ENCODE results near the gene TRAPPC3. TPM values are rescaled to one million over a fixed set of nuclear protein-coding genes. Genes with fewer than 3 reads are reported as not detected.

Gene TRAPPC3
- total RNA-seq, 1 donor from 2014 or later, result 30.3 TPM

DNA sequence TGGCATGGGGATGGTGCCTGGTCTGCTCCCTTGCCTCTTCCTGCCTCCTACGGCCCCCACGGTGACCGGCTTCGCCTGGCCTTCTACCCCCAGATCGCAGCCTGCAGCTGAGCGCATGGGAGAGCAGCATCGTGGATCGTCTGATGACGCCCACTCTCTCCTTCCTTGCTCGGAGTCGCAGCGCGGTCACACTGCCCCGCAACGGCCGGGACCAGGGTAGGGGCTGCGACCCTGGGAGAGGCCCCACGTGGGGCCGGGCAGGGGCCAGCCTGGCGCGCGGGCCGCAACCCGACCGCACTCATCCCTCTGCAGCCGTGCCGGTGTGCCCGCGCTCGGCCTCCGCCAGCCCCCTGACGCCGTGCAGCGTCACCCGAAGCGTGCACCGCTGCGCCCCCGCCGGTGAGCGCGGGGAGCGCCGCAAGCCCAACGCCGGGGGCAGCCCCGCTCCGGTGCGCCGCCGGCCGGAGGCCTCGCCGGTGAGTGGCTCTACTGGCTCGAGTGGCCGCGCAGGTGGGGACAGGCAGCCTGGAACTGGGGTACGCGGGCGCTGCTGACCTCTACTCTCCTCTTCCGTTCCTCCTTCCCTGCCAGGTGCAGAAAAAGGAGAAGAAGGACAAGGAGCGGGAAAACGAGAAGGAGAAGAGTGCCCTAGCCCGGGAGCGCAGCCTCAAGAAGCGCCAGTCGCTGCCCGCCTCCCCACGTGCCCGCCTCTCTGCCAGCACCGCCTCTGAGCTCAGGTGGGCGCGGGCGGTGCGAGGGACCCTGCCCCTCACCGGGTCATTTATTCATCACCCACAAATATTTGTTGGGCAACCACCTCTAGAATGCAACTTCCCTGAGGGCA is 27.0 kb upstream of the TRAPPC3 start:
- Histone ChIP-seq H3K27ac (ENCODE audit: low read depth, low read length) (peak overlapping the region; percentile 97), H3K36me3 (ENCODE audit: control insufficient read depth in 3 of 3, insufficient read depth in 3 of 3, low read length in 3 of 3) (peaks cover 67 to 82% (median 76%) of the 10 kb centered on the region in 3 donors), H3K4me3 (ENCODE audit: low read length in 3 of 3) (peak overlapping the region; percentile 53 to 71 (median 59)), H3K27me3 (ENCODE audit: control insufficient read depth in 3 of 3, insufficient read depth in 3 of 3, low read length in 3 of 3) (no peaks in the 10 kb centered on the region), H3K9me3 (ENCODE audit: control insufficient read depth in 3 of 3, low read length in 3 of 3) (no peaks in the 10 kb centered on the region), H3K4me1 (ENCODE audit: control insufficient read depth in 3 of 3, insufficient read depth in 3 of 3, low read length in 3 of 3) (peaks cover 48 to 57% (median 57%) of the 10 kb centered on the region in 3 donors), H3K9ac (ENCODE audit: low read depth in 1 of 3, low read length in 3 of 3) (peak overlapping the region; percentile 87 to 96 (median 94))

- Histone ChIP-seq H3K9ac (ENCODE audit: low read depth in 1 of 3, low read length in 3 of 3) (peak overlapping the region; percentile 87 to 96 (median 94)), H3K9me3 (ENCODE audit: control insufficient read depth in 3 of 3, low read length in 3 of 3) (no peaks in the 10 kb centered on the region), H3K36me3 (ENCODE audit: control insufficient read depth in 3 of 3, insufficient read depth in 3 of 3, low read length in 3 of 3) (peaks cover 63 to 78% (median 71%) of the 10 kb centered on the region in 3 donors), H3K27me3 (ENCODE audit: control insufficient read depth in 3 of 3, insufficient read depth in 3 of 3, low read length in 3 of 3) (no peaks in the 10 kb centered on the region), H3K4me3 (ENCODE audit: low read length in 3 of 3) (peak overlapping the region; percentile 59 to 71 (median 63)), H3K4me1 (ENCODE audit: control insufficient read depth in 3 of 3, insufficient read depth in 3 of 3, low read length in 3 of 3) (peaks cover 56 to 66% (median 66%) of the 10 kb centered on the region in 3 donors), H3K27ac (ENCODE audit: low read depth, low read length) (peak overlapping the region; percentile 97)
These were observed 26.1 kb upstream of the TRAPPC3 start for GRCh38 chr1:36175137-36176095.

- peak overlapping the region; percentile 48 to 71 (median 63) for H3K4me3 ChIP-seq (ENCODE audit: low read length in 3 of 3)
- H3K36me3 ChIP-seq (ENCODE audit: control insufficient read depth in 3 of 3, insufficient read depth in 3 of 3, low read length in 3 of 3), result peaks cover 56 to 71% (median 64%) of the 10 kb centered on the region in 3 donors
- peaks cover 64 to 73% (median 73%) of the 10 kb centered on the region in 3 donors for H3K4me1 ChIP-seq (ENCODE audit: control insufficient read depth in 3 of 3, insufficient read depth in 3 of 3, low read length in 3 of 3)
- H3K27me3 ChIP-seq (ENCODE audit: control insufficient read depth in 3 of 3, insufficient read depth in 3 of 3, low read length in 3 of 3), result no peaks in the 10 kb centered on the region
- H3K9ac ChIP-seq (ENCODE audit: low read depth in 1 of 3, low read length in 3 of 3), result peak overlapping the region; percentile 69 to 96 (median 94)
- H3K27ac ChIP-seq (ENCODE audit: low read depth, low read length), result peak overlapping the region; percentile 97
- H3K9me3 ChIP-seq (ENCODE audit: control insufficient read depth in 3 of 3, low read length in 3 of 3), result no peaks in the 10 kb centered on the region
These were observed 25.4 kb upstream of the TRAPPC3 start for GRCh38 chr1:36174713-36175112.

DNA sequence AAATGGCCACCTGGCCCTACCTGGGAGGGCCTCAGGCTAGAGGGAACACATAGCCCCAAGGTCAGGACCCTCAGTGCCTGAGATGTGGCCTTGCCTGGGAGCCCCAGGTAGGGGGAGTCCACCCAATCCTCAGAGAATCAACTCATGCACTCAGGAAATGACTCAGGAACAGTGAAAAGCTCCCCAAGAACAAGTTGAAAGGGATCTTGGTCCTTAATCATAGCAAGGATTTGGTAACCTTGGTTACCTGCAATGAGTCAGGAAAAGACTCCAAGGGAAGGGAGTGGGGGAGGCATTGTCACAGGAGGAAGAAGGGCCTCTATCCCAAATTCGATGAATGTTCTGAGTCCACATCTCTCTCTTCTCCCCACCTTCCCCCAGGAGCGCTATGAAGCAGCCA is 23.7 kb upstream of the TRAPPC3 start:
- Histone ChIP-seq H3K4me1 (ENCODE audit: control insufficient read depth in 3 of 3, insufficient read depth in 3 of 3, low read length in 3 of 3) (peaks cover 75 to 87% (median 83%) of the 10 kb centered on the region in 3 donors), H3K27ac (ENCODE audit: low read depth, low read length) (peak overlapping the region; percentile 97), H3K9ac (ENCODE audit: low read depth in 1 of 3, low read length in 3 of 3) (peak overlapping the region in 2 of 3 donors; percentile 44 to 58), H3K36me3 (ENCODE audit: control insufficient read depth in 3 of 3, insufficient read depth in 3 of 3, low read length in 3 of 3) (peaks cover 43 to 57% (median 52%) of the 10 kb centered on the region in 3 donors), H3K27me3 (ENCODE audit: control insufficient read depth in 3 of 3, insufficient read depth in 3 of 3, low read length in 3 of 3) (no peaks in the 10 kb centered on the region), H3K9me3 (ENCODE audit: control insufficient read depth in 3 of 3, low read length in 3 of 3) (no peaks in the 10 kb centered on the region), H3K4me3 (ENCODE audit: low read length in 3 of 3) (no peak overlapping the region)

GRCh38 chr1:36172017-36172747 is 22.9 kb upstream of the TRAPPC3 start:
- peaks cover 80 to 89% (median 88%) of the 10 kb centered on the region in 3 donors for H3K4me1 ChIP-seq (ENCODE audit: control insufficient read depth in 3 of 3, insufficient read depth in 3 of 3, low read length in 3 of 3)
- peak overlapping the region; percentile 97 for H3K27ac ChIP-seq (ENCODE audit: low read depth, low read length)
- H3K4me3 ChIP-seq (ENCODE audit: low read length in 3 of 3), result no peak overlapping the region

DNA sequence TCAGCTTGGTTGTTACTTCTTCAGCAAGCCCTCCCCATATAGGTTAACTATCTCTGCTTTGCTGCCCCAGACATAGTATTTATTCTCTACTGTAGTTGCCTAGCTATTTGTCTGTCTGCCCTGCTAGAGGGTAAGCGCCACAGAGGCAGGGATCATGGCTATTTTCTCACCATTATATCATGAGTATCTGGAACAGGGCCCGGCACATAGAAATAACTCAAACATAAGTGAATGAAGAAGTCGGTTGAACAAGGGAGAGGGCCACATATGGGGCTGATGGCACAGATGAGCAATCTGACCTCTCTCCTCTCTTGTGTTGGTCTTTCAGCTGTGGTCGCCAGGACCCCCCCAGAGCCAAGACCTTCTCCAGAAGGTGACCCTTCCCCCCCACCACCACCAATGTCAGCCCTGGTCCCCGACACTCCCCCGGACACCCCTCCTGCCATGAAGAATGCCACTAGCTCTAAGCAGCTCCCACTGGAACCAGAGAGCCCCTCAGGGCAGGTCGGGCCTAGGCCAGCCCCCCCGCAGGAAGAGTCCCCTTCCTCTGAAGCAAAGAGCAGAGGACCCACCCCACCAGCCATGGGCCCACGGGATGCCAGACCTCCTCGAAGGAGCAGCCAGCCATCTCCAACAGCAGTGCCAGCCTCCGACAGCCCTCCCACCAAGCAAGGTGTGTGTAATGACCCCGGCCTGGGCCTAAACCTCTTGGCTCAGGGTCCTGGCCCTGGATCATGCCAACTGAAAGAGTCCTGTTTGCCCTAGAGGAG is 21.5 kb upstream of the TRAPPC3 start:
- Histone ChIP-seq H3K9me3 (ENCODE audit: control insufficient read depth in 3 of 3, low read length in 3 of 3) (no peaks in the 10 kb centered on the region), H3K27me3 (ENCODE audit: control insufficient read depth in 3 of 3, insufficient read depth in 3 of 3, low read length in 3 of 3) (no peaks in the 10 kb centered on the region), H3K4me3 (ENCODE audit: low read length in 3 of 3) (peak overlapping the region in 2 of 3 donors; percentile 27 to 42), H3K9ac (ENCODE audit: low read depth in 1 of 3, low read length in 3 of 3) (peak overlapping the region; percentile 55 to 78 (median 77)), H3K27ac (ENCODE audit: low read depth, low read length) (peak overlapping the region; percentile 86), H3K36me3 (ENCODE audit: control insufficient read depth in 3 of 3, insufficient read depth in 3 of 3, low read length in 3 of 3) (peaks cover 34 to 46% (median 40%) of the 10 kb centered on the region in 3 donors), H3K4me1 (ENCODE audit: control insufficient read depth in 3 of 3, insufficient read depth in 3 of 3, low read length in 3 of 3) (peaks cover 80 to 88% (median 87%) of the 10 kb centered on the region in 3 donors)

More at GRCh38 chr1:36172017-36172747, 22.9 kb upstream of the TRAPPC3 start:
- Histone ChIP-seq H3K9ac (ENCODE audit: low read depth in 1 of 3, low read length in 3 of 3) (peak overlapping the region in 2 of 3 donors; percentile 44 to 58), H3K36me3 (ENCODE audit: control insufficient read depth in 3 of 3, insufficient read depth in 3 of 3, low read length in 3 of 3) (peaks cover 40 to 56% (median 45%) of the 10 kb centered on the region in 3 donors), H3K9me3 (ENCODE audit: control insufficient read depth in 3 of 3, low read length in 3 of 3) (no peaks in the 10 kb centered on the region), H3K27me3 (ENCODE audit: control insufficient read depth in 3 of 3, insufficient read depth in 3 of 3, low read length in 3 of 3) (no peaks in the 10 kb centered on the region)

- peak overlapping the region; percentile 73 for H3K27ac ChIP-seq (ENCODE audit: low read depth, low read length)
These were observed 19.2 kb upstream of the TRAPPC3 start for GRCh38 chr1:36168514-36168913.

DNA sequence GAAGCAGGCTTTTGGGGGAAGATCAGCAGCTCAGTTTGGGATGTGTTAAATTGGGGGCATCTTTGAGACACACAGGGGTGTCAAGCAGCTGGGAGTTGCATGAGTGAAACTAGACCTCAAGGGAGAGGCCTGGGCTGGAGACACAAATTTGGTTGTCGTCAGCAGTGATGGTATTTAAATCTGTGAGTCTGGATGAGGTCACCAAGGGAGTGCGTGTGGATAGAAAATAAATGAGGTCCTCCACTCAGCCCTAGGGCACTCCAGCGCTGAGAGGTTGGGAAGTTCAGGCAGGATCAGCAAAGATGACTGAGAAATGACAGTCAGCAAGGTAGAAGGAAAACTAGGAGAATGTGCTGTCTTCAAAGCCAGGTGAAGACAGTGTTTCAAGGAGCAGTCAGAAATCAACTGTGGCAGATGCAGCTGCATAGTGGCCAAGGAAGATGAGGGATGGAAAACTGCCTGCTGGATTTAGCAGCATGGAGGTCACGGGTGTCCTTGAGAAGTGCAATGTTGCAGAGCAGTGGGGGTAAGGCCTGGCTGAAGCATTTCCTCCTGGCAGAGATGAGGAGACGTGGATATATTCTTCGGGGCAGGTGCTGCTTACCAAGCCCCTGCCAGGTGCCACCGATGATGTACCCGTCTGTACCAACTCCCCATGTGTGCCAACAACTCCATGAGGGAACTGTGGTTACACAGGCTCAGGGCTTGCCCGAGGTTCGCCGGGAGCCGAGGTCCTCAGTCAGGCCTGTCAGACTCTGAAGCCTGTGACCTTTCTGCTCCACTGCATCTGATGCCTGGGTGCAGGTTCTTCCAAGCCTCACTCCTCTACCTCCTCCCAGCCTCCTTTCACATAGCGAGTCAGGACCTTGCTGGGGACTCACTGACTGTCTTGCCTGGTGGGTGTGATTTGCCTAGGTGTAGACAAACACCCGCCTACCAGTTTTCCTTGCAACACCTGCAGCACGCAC is 17.9 kb upstream of the TRAPPC3 start:
- Histone ChIP-seq H3K9me3 (ENCODE audit: control insufficient read depth in 3 of 3, low read length in 3 of 3) (no peaks in the 10 kb centered on the region), H3K9ac (ENCODE audit: low read depth in 1 of 3, low read length in 3 of 3) (peak overlapping the region; percentile 34 to 60 (median 54)), H3K27ac (ENCODE audit: low read depth, low read length) (peak overlapping the region; percentile 73), H3K36me3 (ENCODE audit: control insufficient read depth in 3 of 3, insufficient read depth in 3 of 3, low read length in 3 of 3) (peaks cover 9 to 14% (median 9%) of the 10 kb centered on the region in 3 donors), H3K4me1 (ENCODE audit: control insufficient read depth in 3 of 3, insufficient read depth in 3 of 3, low read length in 3 of 3) (peaks cover 62 to 71% (median 66%) of the 10 kb centered on the region in 3 donors), H3K4me3 (ENCODE audit: low read length in 3 of 3) (peak overlapping the region in 2 of 3 donors; percentile 17 to 30), H3K27me3 (ENCODE audit: control insufficient read depth in 3 of 3, insufficient read depth in 3 of 3, low read length in 3 of 3) (no peaks in the 10 kb centered on the region)

More at GRCh38 chr1:36168514-36168913, 19.2 kb upstream of the TRAPPC3 start:
- H3K9me3 ChIP-seq (ENCODE audit: control insufficient read depth in 3 of 3, low read length in 3 of 3), result no peaks in the 10 kb centered on the region
- H3K36me3 ChIP-seq (ENCODE audit: control insufficient read depth in 3 of 3, insufficient read depth in 3 of 3, low read length in 3 of 3), result peaks cover 22 to 27% (median 22%) of the 10 kb centered on the region in 3 donors
- H3K4me1 ChIP-seq (ENCODE audit: control insufficient read depth in 3 of 3, insufficient read depth in 3 of 3, low read length in 3 of 3), result peaks cover 66 to 68% (median 67%) of the 10 kb centered on the region in 3 donors
- H3K9ac ChIP-seq (ENCODE audit: low read depth in 1 of 3, low read length in 3 of 3), result peak overlapping the region in 1 of 3 donors; percentile 45
- H3K4me3 ChIP-seq (ENCODE audit: low read length in 3 of 3), result no peak overlapping the region
- H3K27me3 ChIP-seq (ENCODE audit: control insufficient read depth in 3 of 3, insufficient read depth in 3 of 3, low read length in 3 of 3), result no peaks in the 10 kb centered on the region

Data from skeletal muscle tissue (tissue), 4 donors.